ENCODE data around the gene ESPL1. TPM values are rescaled to one million over a fixed set of nuclear protein-coding genes. Genes with fewer than 3 reads are reported as not detected.

Gene ESPL1
- total and polyA plus RNA-seq, 10 donors = 0.85 to 7.2 (median 2.6) TPM

GRCh38 chr12:53333289-53333688 lies 65.2 kb downstream of the ESPL1 start:
- no peak for TF ChIP-seq POLR2A (IDR thresholded peaks at IDR 0.05)
- no peak for TF ChIP-seq CTCF (IDR thresholded peaks at IDR 0.05 in 8 of 11, conservative IDR thresholded peaks at IDR 0.05 in 3 of 11)
- H3K9me3 ChIP-seq = no peaks in the 10 kb centered on the region
- DNase-seq = no peak
- no peak overlapping the region for H3K27ac ChIP-seq
- intact Hi-C loops (cut with DNase I; ENCODE audit: low total_unique reads) = no loop called here
- H3K4me1 ChIP-seq = peaks cover 0 to 11% (median 0%) of the 10 kb centered on the region in 6 donors
- 74 to 88% (median 86%) methylated on average over 4 of the region's 4 CpGs for WGBS, 5 donors
- H3K4me3 ChIP-seq = no peak overlapping the region
- no peaks in the 10 kb centered on the region for H3K36me3 ChIP-seq
- H3K27me3 ChIP-seq (replicated peaks in 1 of 7) = peaks cover 0 to 64% (median 6%) of the 10 kb centered on the region in 7 donors

GRCh38 chr12:53333845-53334244 lies 65.7 kb downstream of the ESPL1 start:
- Histone ChIP-seq H3K4me1 (peaks cover 0 to 11% (median 0%) of the 10 kb centered on the region in 6 donors), H3K36me3 (no peaks in the 10 kb centered on the region), H3K27me3 (replicated peaks in 1 of 7) (peaks cover 0 to 67% (median 6%) of the 10 kb centered on the region in 7 donors), H3K4me3 (no peak overlapping the region), H3K27ac (no peak overlapping the region), H3K9me3 (no peaks in the 10 kb centered on the region)
- no peak for DNase-seq
- intact Hi-C loops (cut with DNase I; ENCODE audit: low total_unique reads) = no loop called here
- no peak for TF ChIP-seq POLR2A (IDR thresholded peaks at IDR 0.05)
- TF ChIP-seq CTCF (IDR thresholded peaks at IDR 0.05 in 8 of 11, conservative IDR thresholded peaks at IDR 0.05 in 3 of 11) = no peak
- no peak for TF ChIP-seq POLR2AphosphoS5 (IDR thresholded peaks at IDR 0.05)
- 59 to 72% (median 66%) methylated on average over 6 to 7 of the region's 7 CpGs for WGBS, 5 donors

GRCh38 chr12:53334822-53335221 lies 66.7 kb downstream of the ESPL1 start:
- DNase-seq = no peak
- no peaks in the 10 kb centered on the region for H3K9me3 ChIP-seq
- H3K36me3 ChIP-seq = no peaks in the 10 kb centered on the region
- WGBS, 5 donors = 72 to 96% (median 92%) methylated on average over 7 to 8 of the region's 8 CpGs
- H3K27me3 ChIP-seq (replicated peaks in 1 of 7) = peaks cover 0 to 73% (median 6%) of the 10 kb centered on the region in 7 donors
- H3K27ac ChIP-seq = no peak overlapping the region
- TF ChIP-seq POLR2A (IDR thresholded peaks at IDR 0.05) (no peak), POLR2AphosphoS5 (IDR thresholded peaks at IDR 0.05) (no peak), CTCF (IDR thresholded peaks at IDR 0.05 in 8 of 11, conservative IDR thresholded peaks at IDR 0.05 in 3 of 11) (no peak)
- intact Hi-C loops (cut with DNase I; ENCODE audit: low total_unique reads) = no loop called here
- H3K4me1 ChIP-seq = peaks cover 0 to 11% (median 0%) of the 10 kb centered on the region in 6 donors
- no peak overlapping the region for H3K4me3 ChIP-seq

GRCh38 chr12:53336181-53336681 lies 68.1 kb downstream of the ESPL1 start, which contains the start of gene SP7:
Gene SP7 (minus strand): TSS chr12:53336354. CDS start chr12:53335646, 708 bp downstream.
- H3K27ac ChIP-seq = no peak within 1 kb of the TSS
- no peak for DNase-seq
- no peak within 1 kb of the TSS for H3K4me3 ChIP-seq
- peaks cover 0 to 11% (median 0%) of the 10 kb centered on the region in 6 donors for H3K4me1 ChIP-seq
- H3K36me3 ChIP-seq = no peaks in the 10 kb centered on the region
- H3K27me3 ChIP-seq (replicated peaks in 1 of 7) = peaks cover 0 to 68% (median 6%) of the 10 kb centered on the region in 7 donors
- WGBS, 5 donors = 19 to 36% (median 33%) methylated on average over 14 to 15 of the region's 15 CpGs
- H3K9me3 ChIP-seq = no peaks in the 10 kb centered on the region
- intact Hi-C loops (cut with DNase I; ENCODE audit: low total_unique reads) = no loop called here
- TF ChIP-seq POLR2AphosphoS5 (IDR thresholded peaks at IDR 0.05) (no peak), POLR2A (IDR thresholded peaks at IDR 0.05) (no peak), CTCF (IDR thresholded peaks at IDR 0.05 in 8 of 11, conservative IDR thresholded peaks at IDR 0.05 in 3 of 11) (no peak)

Measured in spleen (tissue), 11 donors.